ENCODE results near the gene PITPNM1.

The PITPNM1 gene

GRCh38 chr11:67455054-67455453 is 50.1 kb downstream of the PITPNM1 start, which contains the start of gene CABP4:
Gene CABP4 (plus strand): TSS chr11:67455354. CDS start chr11:67455424, 70 bp downstream.
- no peak within 1 kb of the TSS for H3K4me3 ChIP-seq (replicated peaks; ENCODE audit: insufficient read depth, low read length)
- no peak for TF ChIP-seq POLR2AphosphoS5 (IDR thresholded peaks at IDR 0.05; ENCODE audit: low read depth)
- TF ChIP-seq GABPA (IDR thresholded peaks at IDR 0.05; ENCODE audit: low read depth) = no peak
- TF ChIP-seq REST (IDR thresholded peaks at IDR 0.05; ENCODE audit: insufficient replicate concordance, low read depth) = no peak
- no peak for TF ChIP-seq SPI1 (IDR thresholded peaks at IDR 0.05; ENCODE audit: borderline replicate concordance, low read depth)
- no peak for TF ChIP-seq CTCF (IDR thresholded peaks at IDR 0.05; ENCODE audit: insufficient read depth, low read length)
- DNase-seq (ENCODE audit: low read depth in 1 of 2, low spot score in 1 of 2) = no peak
- no peak within 1 kb of the TSS for H3K27ac ChIP-seq (replicated peaks)
- H3K27me3 ChIP-seq (ENCODE audit: insufficient read depth, poor library complexity, severe bottlenecking) = no peaks in the 10 kb centered on the region

GRCh38 chr11:67453816-67454732 is 51.1 kb downstream of the PITPNM1 start:
- no peak overlapping the region for H3K27ac ChIP-seq (replicated peaks)
- no peak overlapping the region for H3K4me3 ChIP-seq (replicated peaks; ENCODE audit: insufficient read depth, low read length)
- DNase-seq (ENCODE audit: low read depth in 1 of 2, low spot score in 1 of 2) = no peak
- TF ChIP-seq REST (IDR thresholded peaks at IDR 0.05; ENCODE audit: insufficient replicate concordance, low read depth) (no peak), CTCF (IDR thresholded peaks at IDR 0.05; ENCODE audit: insufficient read depth, low read length) (no peak), GABPA (IDR thresholded peaks at IDR 0.05; ENCODE audit: low read depth) (no peak), POLR2AphosphoS5 (IDR thresholded peaks at IDR 0.05; ENCODE audit: low read depth) (no peak)
- H3K27me3 ChIP-seq (ENCODE audit: insufficient read depth, poor library complexity, severe bottlenecking) = no peaks in the 10 kb centered on the region

- TF ChIP-seq SPI1 (IDR thresholded peaks at IDR 0.05; ENCODE audit: borderline replicate concordance, low read depth) (no peak), POLR2AphosphoS5 (IDR thresholded peaks at IDR 0.05; ENCODE audit: low read depth) (no peak), GABPA (IDR thresholded peaks at IDR 0.05; ENCODE audit: low read depth) (no peak), CTCF (IDR thresholded peaks at IDR 0.05; ENCODE audit: insufficient read depth, low read length) (no peak), REST (IDR thresholded peaks at IDR 0.05; ENCODE audit: insufficient replicate concordance, low read depth) (no peak)
- Histone ChIP-seq H3K4me3 (replicated peaks; ENCODE audit: insufficient read depth, low read length) (no peak within 1 kb of the TSS), H3K27ac (replicated peaks) (no peak within 1 kb of the TSS), H3K27me3 (ENCODE audit: insufficient read depth, poor library complexity, severe bottlenecking) (no peaks in the 10 kb centered on the region)
- DNase-seq (ENCODE audit: low read depth in 1 of 2, low spot score in 1 of 2) = no peak
These were observed 52.8 kb downstream of the PITPNM1 start, which contains the start of gene GPR152 for GRCh38 chr11:67452141-67452952. Gene GPR152 (minus strand): TSS chr11:67452729. CDS start chr11:67452724, 5 bp downstream.

Measured in HL-60 (cell line).